A673 (cell line): ENCODE measurements around the gene DPY30. TPM values are rescaled to one million over a fixed set of nuclear protein-coding genes. Genes with fewer than 3 reads are reported as not detected.
A peak's percentile ranks its signal among the peaks of the same experiment; 100 is the strongest.

Experiments used
- Bru-seq: library from RNA; stranded (reverse); fragments of 400-500 nt; gene quantifications from one replicate; lab custom pipeline; 2021; lab: Mats Ljungman, UMichigan
- BruChase-seq, 2 experiments: library from RNA; stranded (reverse); fragments of 400-500 nt; gene quantifications; one replicate each; lab custom pipeline; 2021; lab: Mats Ljungman, UMichigan
- BruUV-seq: library from RNA; stranded (reverse); fragments of 400-500 nt; replicated peaks from 2 replicates; lab custom pipeline; 2021; lab: Mats Ljungman, UMichigan
- CTCF ChIA-PET: fragments of 300-600 bp; sonication (Branson Sonifier 250); formaldehyde crosslinking; loops from one replicate; lab custom pipeline; 2022; ENCODE audit warnings: antibody characterized with exemption; lab: Charles Lee
- POLR2A ChIA-PET: fragments of 300-600 bp; sonication (Branson Sonifier 250); formaldehyde crosslinking; loops from one replicate; lab custom pipeline; 2022; ENCODE audit warnings: antibody characterized with exemption; ENCODE audit not compliant: low non-redundant PET; lab: Charles Lee
- DNase-seq: peaks from one replicate; pipeline ENCODE4 v3.0.0-alpha.2; 2015; ENCODE audit warnings: low spot score
- H3K27ac ChIP-seq: fragments of 200-600 bp; sonication (generic); 2 replicates; pipeline ENCODE4 v1.5.1; 2016; ENCODE audit warnings: mixed run types, low read depth, mild to moderate bottlenecking, mixed read lengths, antibody characterized with exemption, low read length; ENCODE audit not compliant: poor library complexity, severe bottlenecking
- H3K27me3 ChIP-seq: fragments of 200-600 bp; sonication (generic); replicated peaks from 2 replicates; pipeline ENCODE4 v1.6.1; 2017; ENCODE audit warnings: mixed run types, low read depth, mild to moderate bottlenecking, mixed read lengths, antibody characterized with exemption, low read length; ENCODE audit not compliant: insufficient read depth, poor library complexity
- H3K36me3 ChIP-seq: fragments of 200-600 bp; sonication (generic); 2 replicates; pipeline ENCODE4 v1.6.1; 2016; ENCODE audit warnings: mixed run types, mild to moderate bottlenecking, mixed read lengths, antibody characterized with exemption, low read length; ENCODE audit not compliant: insufficient read depth, poor library complexity, severe bottlenecking
- H3K4me1 ChIP-seq: fragments of 200-600 bp; sonication (generic); 2 replicates; pipeline ENCODE4 v1.6.1; 2017; ENCODE audit warnings: mixed run types, mild to moderate bottlenecking, mixed read lengths, antibody characterized with exemption, low read length; ENCODE audit not compliant: insufficient read depth, poor library complexity, severe bottlenecking
- H3K4me3 ChIP-seq: fragments of 200-600 bp; sonication (generic); 2 replicates; pipeline ENCODE4 v1.5.1; 2016; ENCODE audit warnings: low read depth, mixed run types, mild to moderate bottlenecking, mixed read lengths, low read length; ENCODE audit not compliant: poor library complexity, severe bottlenecking
- H3K9me3 ChIP-seq: fragments of 200-600 bp; sonication (generic); 2 replicates; pipeline ENCODE4 v1.6.1; 2016; ENCODE audit warnings: mixed run types, low read depth, mild to moderate bottlenecking, mixed read lengths, antibody characterized with exemption, low read length; ENCODE audit not compliant: poor library complexity, severe bottlenecking
- EZH2 ChIP-seq: fragments of 200-600 bp; sonication (generic); IDR thresholded peaks from 2 replicates; pipeline ENCODE4 v1.6.1; 2017; ENCODE audit warnings: borderline replicate concordance, low read depth, mild to moderate bottlenecking, mixed read lengths, antibody characterized with exemption, low read length; ENCODE audit not compliant: poor library complexity, severe bottlenecking
- intact Hi-C: fragments of 100-400 bp; cut with micrococcal nuclease; formaldehyde crosslinking; loops from one replicate; pipeline ENCODE4 v1.10.0; 2022; ENCODE audit not compliant: unreplicated experiment
- long read RNA-seq: library from polyadenylated mRNA; stranded (forward); transcript quantifications from one replicate; pipeline ENCODE4 v2.0.0, GENCODE V29; 2022
- total RNA-seq: library from RNA; stranded (reverse); gene quantifications from 2 replicates; pipeline ENCODE4 v1.2.3, GENCODE V29; 2021
- TF ChIP-seq, protein P1 (sequence below): fragments of 300-800, 200-600 bp; sonication (generic); conservative IDR thresholded peaks from 2 replicates; pipeline ENCODE4 v1.5.1; 2017; ENCODE audit warnings: low read depth, mild to moderate bottlenecking, antibody characterized with exemption, low read length, moderate library complexity, mixed read lengths

Gene DPY30
- total RNA-seq (90.8 and 96.2 TPM in 2 replicates), Bru-seq, nascent RNA (percentile 76 among the genes with signal in this experiment), BruChase-seq, experiment 1, labeled RNA remaining after a 2-hour chase (percentile 71 among the genes with signal in this experiment), BruChase-seq, experiment 2, labeled RNA remaining after a 6-hour chase (percentile 77 among the genes with signal in this experiment)
- long read RNA-seq, transcript DPY30-202 (5 exons, 708 nt) = major isoform, 54 of 63 reads
- long read RNA-seq, transcript DPY30-201 (5 exons, 631 nt) = minor isoform, 5 of 63 reads
- long read RNA-seq, partial matches to known transcripts = 3 of 63 reads
- long read RNA-seq, other reads (novel, unspliced or antisense) = 1 of 63 reads

GRCh38 chr2:32039447-32040219 lies at the start of gene DPY30:
DPY30 (minus strand) TSS chr2:32039805; CDS start chr2:32039456, 349 bp downstream.
- POLR2A ChIA-PET = interaction anchor here (0.6 to 1.2 kb wide), 2 partner anchors 18 to 24 kb away, joined by 3 to 5 read pairs; partner anchors contain the start of gene SPAST
- no peaks in the 10 kb centered on the region for H3K27me3 ChIP-seq
- peak within 1 kb of the TSS; percentile 77 for H3K27ac ChIP-seq
- peak within 1 kb of the TSS; percentile 88 for H3K4me3 ChIP-seq
- no peaks in the 10 kb centered on the region for H3K36me3 ChIP-seq
- intact Hi-C loops = no loop called here
- CTCF ChIA-PET = no interaction called here
- DNase-seq = peak; percentile 95
- H3K4me1 ChIP-seq = peaks cover 4% of the 10 kb centered on the region
- TF ChIP-seq EZH2 = no peak
- TF ChIP-seq, protein P1, sequence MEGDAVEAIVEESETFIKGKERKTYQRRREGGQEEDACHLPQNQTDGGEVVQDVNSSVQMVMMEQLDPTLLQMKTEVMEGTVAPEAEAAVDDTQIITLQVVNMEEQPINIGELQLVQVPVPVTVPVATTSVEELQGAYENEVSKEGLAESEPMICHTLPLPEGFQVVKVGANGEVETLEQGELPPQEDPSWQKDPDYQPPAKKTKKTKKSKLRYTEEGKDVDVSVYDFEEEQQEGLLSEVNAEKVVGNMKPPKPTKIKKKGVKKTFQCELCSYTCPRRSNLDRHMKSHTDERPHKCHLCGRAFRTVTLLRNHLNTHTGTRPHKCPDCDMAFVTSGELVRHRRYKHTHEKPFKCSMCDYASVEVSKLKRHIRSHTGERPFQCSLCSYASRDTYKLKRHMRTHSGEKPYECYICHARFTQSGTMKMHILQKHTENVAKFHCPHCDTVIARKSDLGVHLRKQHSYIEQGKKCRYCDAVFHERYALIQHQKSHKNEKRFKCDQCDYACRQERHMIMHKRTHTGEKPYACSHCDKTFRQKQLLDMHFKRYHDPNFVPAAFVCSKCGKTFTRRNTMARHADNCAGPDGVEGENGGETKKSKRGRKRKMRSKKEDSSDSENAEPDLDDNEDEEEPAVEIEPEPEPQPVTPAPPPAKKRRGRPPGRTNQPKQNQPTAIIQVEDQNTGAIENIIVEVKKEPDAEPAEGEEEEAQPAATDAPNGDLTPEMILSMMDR = no peak
- H3K9me3 ChIP-seq = no peaks in the 10 kb centered on the region
- BruUV-seq = no TSS peak

GRCh38 chr2:32074134-32074506 lies 34.5 kb upstream of the DPY30 start:
- ChIA-PET POLR2A (no interaction called here), CTCF (no interaction called here)

DNA sequence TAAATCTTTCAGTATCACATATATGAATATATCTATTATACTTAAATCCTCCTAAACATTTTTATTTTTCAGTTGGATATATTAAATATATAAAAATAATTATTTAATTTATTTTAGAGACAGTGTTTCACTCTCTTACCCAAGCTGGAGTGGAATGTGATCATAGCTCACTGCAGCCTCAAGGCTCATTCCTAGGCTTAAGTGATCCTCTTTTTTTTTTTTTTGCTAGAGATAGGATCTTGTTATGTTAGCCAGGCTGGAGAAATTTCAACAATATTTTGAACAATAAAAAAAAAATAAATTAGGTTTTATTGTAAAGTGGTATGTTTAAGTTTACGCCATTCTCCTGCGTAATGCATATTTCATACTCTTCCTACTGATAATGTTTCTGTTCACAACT lies 27.9 kb upstream of the DPY30 start:
- no peak for TF ChIP-seq EZH2
- TF ChIP-seq, protein P1 = no peak
- H3K27me3 ChIP-seq = no peaks in the 10 kb centered on the region
- POLR2A ChIA-PET = no interaction called here
- H3K9me3 ChIP-seq = no peaks in the 10 kb centered on the region
- no peak for DNase-seq
- CTCF ChIA-PET = no interaction called here
- H3K4me3 ChIP-seq = no peak overlapping the region
- no peak overlapping the region for H3K27ac ChIP-seq
- intact Hi-C loops = no loop called here
- BruUV-seq = no TSS peak
- peaks cover 4% of the 10 kb centered on the region for H3K4me1 ChIP-seq
- H3K36me3 ChIP-seq = no peaks in the 10 kb centered on the region

More at GRCh38 chr2:32074134-32074506, 34.5 kb upstream of the DPY30 start:
- Histone ChIP-seq H3K4me1 (no peaks in the 10 kb centered on the region), H3K36me3 (no peaks in the 10 kb centered on the region), H3K4me3 (no peak overlapping the region), H3K27ac (no peak overlapping the region), H3K9me3 (no peaks in the 10 kb centered on the region), H3K27me3 (no peaks in the 10 kb centered on the region)
- BruUV-seq = no TSS peak
- intact Hi-C loops = no loop called here
- TF ChIP-seq, protein P1 = no peak
- TF ChIP-seq EZH2 = no peak
- no peak for DNase-seq
